Measurements from ENCODE around the gene UBE2Q1. TPM values are rescaled to one million over a fixed set of nuclear protein-coding genes. Genes with fewer than 3 reads are reported as not detected.
A peak's percentile ranks its signal among the peaks of the same experiment; 100 is the strongest.

Gene UBE2Q1
- total RNA-seq, 1 donor from 2014 or later, result 88.3 TPM

DNA sequence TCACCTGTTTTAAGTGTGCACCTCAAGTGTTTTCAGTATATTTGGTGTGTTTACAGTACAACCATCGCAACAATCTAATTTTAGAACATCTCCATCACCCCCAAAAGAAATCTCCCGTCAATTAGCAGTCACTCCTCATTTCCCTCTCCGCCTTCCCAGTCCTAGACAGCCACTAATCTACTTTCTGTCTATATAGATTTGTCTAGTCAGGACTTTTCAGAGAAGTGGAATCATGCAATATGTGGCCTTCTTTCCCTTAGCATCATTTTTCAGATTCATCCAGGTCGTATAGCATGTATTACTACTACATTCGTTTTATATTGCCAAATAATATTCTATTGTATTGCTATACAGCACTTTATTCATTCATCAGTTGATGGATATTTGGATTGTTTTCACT is 54.6 kb downstream of the UBE2Q1 start:
- no peaks in the 10 kb centered on the region for H3K36me3 Mint-ChIP-seq (ENCODE audit: insufficient read depth)

DNA sequence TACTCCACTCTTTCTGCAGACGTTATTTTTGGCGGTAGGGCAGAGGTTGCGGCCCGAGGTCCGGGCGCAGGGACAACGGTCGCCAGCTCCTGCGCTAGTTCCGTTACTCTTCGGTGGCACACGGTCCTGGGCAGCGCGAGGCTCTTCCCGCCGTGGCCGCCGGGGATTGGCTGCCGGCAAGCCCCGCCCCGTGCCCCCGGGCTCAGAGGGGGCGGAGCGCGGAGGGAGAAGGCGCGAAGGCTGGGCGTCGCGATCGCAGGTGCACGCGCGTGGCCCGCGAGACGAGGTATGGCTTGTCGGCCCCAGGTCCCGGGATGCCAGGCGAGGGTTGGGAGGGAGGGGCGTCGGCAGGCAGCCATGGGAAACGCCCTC is 55.7 kb downstream of the UBE2Q1 start:
- peak overlapping the region; percentile 26 for H3K4me3 Mint-ChIP-seq (ENCODE audit: low read depth)
- H3K9me3 Mint-ChIP-seq (ENCODE audit: low read depth), result no peaks in the 10 kb centered on the region
- H3K27me3 Mint-ChIP-seq, result peaks cover 77% of the 10 kb centered on the region
- TF ChIP-seq, protein P1, sequence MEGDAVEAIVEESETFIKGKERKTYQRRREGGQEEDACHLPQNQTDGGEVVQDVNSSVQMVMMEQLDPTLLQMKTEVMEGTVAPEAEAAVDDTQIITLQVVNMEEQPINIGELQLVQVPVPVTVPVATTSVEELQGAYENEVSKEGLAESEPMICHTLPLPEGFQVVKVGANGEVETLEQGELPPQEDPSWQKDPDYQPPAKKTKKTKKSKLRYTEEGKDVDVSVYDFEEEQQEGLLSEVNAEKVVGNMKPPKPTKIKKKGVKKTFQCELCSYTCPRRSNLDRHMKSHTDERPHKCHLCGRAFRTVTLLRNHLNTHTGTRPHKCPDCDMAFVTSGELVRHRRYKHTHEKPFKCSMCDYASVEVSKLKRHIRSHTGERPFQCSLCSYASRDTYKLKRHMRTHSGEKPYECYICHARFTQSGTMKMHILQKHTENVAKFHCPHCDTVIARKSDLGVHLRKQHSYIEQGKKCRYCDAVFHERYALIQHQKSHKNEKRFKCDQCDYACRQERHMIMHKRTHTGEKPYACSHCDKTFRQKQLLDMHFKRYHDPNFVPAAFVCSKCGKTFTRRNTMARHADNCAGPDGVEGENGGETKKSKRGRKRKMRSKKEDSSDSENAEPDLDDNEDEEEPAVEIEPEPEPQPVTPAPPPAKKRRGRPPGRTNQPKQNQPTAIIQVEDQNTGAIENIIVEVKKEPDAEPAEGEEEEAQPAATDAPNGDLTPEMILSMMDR (IDR thresholded peaks at IDR 0.05; ENCODE audit: unreplicated experiment), result no peak
- peaks cover 1% of the 10 kb centered on the region for H3K4me1 Mint-ChIP-seq (ENCODE audit: low read depth)
- H3K27ac Mint-ChIP-seq, result no peak overlapping the region
- no peak for DNase-seq (ENCODE audit: low spot score, unreplicated experiment)
- no peaks in the 10 kb centered on the region for H3K36me3 Mint-ChIP-seq (ENCODE audit: insufficient read depth)

More for the DNA sequence above, 54.6 kb downstream of the UBE2Q1 start:
- no peak for DNase-seq (ENCODE audit: low spot score, unreplicated experiment)
- TF ChIP-seq, protein P1 (IDR thresholded peaks at IDR 0.05; ENCODE audit: unreplicated experiment), result no peak
- Mint-ChIP-seq H3K27me3 (peaks cover 82% of the 10 kb centered on the region), H3K27ac (no peak overlapping the region), H3K9me3 (ENCODE audit: low read depth) (no peaks in the 10 kb centered on the region), H3K4me3 (ENCODE audit: low read depth) (no peak overlapping the region), H3K4me1 (ENCODE audit: low read depth) (peaks cover 1% of the 10 kb centered on the region)

GRCh38 chr1:154502066-154502743 is 56.3 kb downstream of the UBE2Q1 start, which contains the start of the genes SHE and TDRD10:
Gene SHE (minus strand): TSS chr1:154502412. CDS start chr1:154502026, 386 bp downstream.
Gene TDRD10 (plus strand): TSS chr1:154502219. CDS start chr1:154506904, 4,685 bp downstream.
- Mint-ChIP-seq H3K9me3 (ENCODE audit: low read depth) (no peaks in the 10 kb centered on the region), H3K27me3 (peaks cover 72% of the 10 kb centered on the region), H3K27ac (no peak within 1 kb of the TSS), H3K36me3 (ENCODE audit: insufficient read depth) (no peaks in the 10 kb centered on the region), H3K4me3 (ENCODE audit: low read depth) (peak within 1 kb of the TSS; percentile 39), H3K4me1 (ENCODE audit: low read depth) (peaks cover 1% of the 10 kb centered on the region)
- TF ChIP-seq, protein P1 (IDR thresholded peaks at IDR 0.05; ENCODE audit: unreplicated experiment), result no peak
- peak; percentile 10 for DNase-seq (ENCODE audit: low spot score, unreplicated experiment)

- Mint-ChIP-seq H3K4me1 (ENCODE audit: low read depth) (peaks cover 6% of the 10 kb centered on the region), H3K4me3 (ENCODE audit: low read depth) (peak overlapping the region; percentile 39), H3K36me3 (ENCODE audit: insufficient read depth) (no peaks in the 10 kb centered on the region), H3K9me3 (ENCODE audit: low read depth) (no peaks in the 10 kb centered on the region), H3K27me3 (peaks cover 65% of the 10 kb centered on the region), H3K27ac (no peak overlapping the region)
- TF ChIP-seq, protein P1 (IDR thresholded peaks at IDR 0.05; ENCODE audit: unreplicated experiment), result no peak
- no peak for DNase-seq (ENCODE audit: low spot score, unreplicated experiment)
Measured at GRCh38 chr1:154501423-154502065, 56.9 kb downstream of the UBE2Q1 start.

DNA sequence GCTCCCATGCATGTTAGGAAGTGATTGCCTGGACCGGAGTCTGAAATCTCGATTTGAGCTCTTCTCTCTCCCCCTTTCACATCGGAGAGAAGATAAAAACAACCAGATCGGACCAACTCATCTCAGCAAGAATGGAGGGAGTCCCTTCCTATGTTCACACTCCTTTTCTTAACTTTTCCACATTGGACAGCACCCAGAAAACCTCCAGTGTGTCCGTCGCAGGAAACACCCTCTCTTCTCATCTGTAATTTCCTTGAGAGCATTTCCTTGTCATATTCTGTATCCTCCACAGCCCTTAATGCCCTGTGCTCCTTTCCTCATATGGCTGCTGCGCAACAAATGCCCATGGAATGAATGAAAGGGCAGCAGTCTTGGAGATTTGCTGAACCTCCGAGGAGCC is 57.9 kb downstream of the UBE2Q1 start:
- no peak overlapping the region for H3K4me3 Mint-ChIP-seq (ENCODE audit: low read depth)
- H3K27me3 Mint-ChIP-seq, result peaks cover 57% of the 10 kb centered on the region
- no peak for DNase-seq (ENCODE audit: low spot score, unreplicated experiment)
- TF ChIP-seq, protein P1 (IDR thresholded peaks at IDR 0.05; ENCODE audit: unreplicated experiment), result no peak
- no peak overlapping the region for H3K27ac Mint-ChIP-seq
- H3K4me1 Mint-ChIP-seq (ENCODE audit: low read depth), result peaks cover 6% of the 10 kb centered on the region
- no peaks in the 10 kb centered on the region for H3K36me3 Mint-ChIP-seq (ENCODE audit: insufficient read depth)
- H3K9me3 Mint-ChIP-seq (ENCODE audit: low read depth), result no peaks in the 10 kb centered on the region

All from progenitor cell of endocrine pancreas (in vitro differentiated cells).